ENCODE data around the gene CFAP46. TPM values are rescaled to one million over a fixed set of nuclear protein-coding genes. Genes with fewer than 3 reads are reported as not detected.

Gene CFAP46
- total RNA-seq, 1 experiment from 2014 or later: 3.3 TPM

DNA sequence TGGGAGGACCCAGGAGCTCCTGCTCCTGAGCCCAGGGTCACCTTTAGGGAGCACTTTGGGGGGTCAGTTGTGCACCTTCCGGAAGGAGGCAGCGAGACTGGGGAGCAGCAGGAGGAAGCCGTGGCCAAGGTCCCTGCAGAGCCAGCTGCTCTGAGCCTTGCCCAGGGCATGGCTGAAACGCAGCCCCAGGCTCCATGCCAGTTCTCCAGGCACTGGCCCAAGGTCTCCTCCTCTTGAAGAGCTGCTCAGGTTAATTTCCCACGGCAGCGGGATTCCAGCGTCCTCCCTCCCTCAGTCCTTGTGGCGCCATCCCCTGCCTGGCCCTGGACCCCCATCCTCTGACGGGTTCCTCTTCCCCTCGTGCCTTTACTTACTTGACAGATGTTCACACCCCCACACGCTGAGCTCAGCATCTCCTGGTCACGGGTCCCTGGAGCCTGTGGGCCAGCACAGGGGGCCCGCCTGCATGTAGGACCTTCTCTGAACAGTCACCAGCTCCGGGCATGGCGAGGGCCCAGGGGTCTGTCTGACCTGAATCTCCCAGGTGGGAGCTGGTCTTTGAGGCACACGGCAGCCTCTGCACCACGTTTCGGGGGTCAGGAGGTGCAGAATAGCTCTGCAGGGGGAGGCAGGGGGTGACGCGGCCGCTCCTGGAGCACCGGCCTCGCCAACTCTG, 16.7 kb upstream of the CFAP46 start:
- no peaks in the 10 kb centered on the region for H3K36me3 Mint-ChIP-seq
- no peak overlapping the region for H3K4me3 Mint-ChIP-seq
- ChIA-PET POLR2A (no interaction called here), CTCF (interaction anchor here (1.0 kb wide), 1 partner anchor 8 kb away, joined by 3 read pairs; no protein-coding TSS in a partner anchor)
- DNase-seq (ENCODE audit: low spot score): no peak
- H3K4me1 Mint-ChIP-seq: peaks cover 16% of the 10 kb centered on the region
- no peaks in the 10 kb centered on the region for H3K27me3 Mint-ChIP-seq (ENCODE audit: low read depth)
- no peak for ATAC-seq
- no peak overlapping the region for H3K27ac Mint-ChIP-seq
- TF ChIP-seq ZNF232 (CRISPR knock-in tag; IDR thresholded peaks at IDR 0.05): no peak
- no peak for TF ChIP-seq IRF2 (CRISPR knock-in tag; IDR thresholded peaks at IDR 0.05; ENCODE audit: borderline replicate concordance, low read depth)
- TF ChIP-seq, protein P1, sequence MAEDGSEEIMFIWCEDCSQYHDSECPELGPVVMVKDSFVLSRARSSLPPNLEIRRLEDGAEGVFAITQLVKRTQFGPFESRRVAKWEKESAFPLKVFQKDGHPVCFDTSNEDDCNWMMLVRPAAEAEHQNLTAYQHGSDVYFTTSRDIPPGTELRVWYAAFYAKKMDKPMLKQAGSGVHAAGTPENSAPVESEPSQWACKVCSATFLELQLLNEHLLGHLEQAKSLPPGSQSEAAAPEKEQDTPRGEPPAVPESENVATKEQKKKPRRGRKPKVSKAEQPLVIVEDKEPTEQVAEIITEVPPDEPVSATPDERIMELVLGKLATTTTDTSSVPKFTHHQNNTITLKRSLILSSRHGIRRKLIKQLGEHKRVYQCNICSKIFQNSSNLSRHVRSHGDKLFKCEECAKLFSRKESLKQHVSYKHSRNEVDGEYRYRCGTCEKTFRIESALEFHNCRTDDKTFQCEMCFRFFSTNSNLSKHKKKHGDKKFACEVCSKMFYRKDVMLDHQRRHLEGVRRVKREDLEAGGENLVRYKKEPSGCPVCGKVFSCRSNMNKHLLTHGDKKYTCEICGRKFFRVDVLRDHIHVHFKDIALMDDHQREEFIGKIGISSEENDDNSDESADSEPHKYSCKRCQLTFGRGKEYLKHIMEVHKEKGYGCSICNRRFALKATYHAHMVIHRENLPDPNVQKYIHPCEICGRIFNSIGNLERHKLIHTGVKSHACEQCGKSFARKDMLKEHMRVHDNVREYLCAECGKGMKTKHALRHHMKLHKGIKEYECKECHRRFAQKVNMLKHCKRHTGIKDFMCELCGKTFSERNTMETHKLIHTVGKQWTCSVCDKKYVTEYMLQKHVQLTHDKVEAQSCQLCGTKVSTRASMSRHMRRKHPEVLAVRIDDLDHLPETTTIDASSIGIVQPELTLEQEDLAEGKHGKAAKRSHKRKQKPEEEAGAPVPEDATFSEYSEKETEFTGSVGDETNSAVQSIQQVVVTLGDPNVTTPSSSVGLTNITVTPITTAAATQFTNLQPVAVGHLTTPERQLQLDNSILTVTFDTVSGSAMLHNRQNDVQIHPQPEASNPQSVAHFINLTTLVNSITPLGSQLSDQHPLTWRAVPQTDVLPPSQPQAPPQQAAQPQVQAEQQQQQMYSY (CRISPR knock-in tag; IDR thresholded peaks at IDR 0.05): no peak
- TF ChIP-seq SOX15 (CRISPR knock-in tag; IDR thresholded peaks at IDR 0.05): no peak
- TF ChIP-seq, protein P2, sequence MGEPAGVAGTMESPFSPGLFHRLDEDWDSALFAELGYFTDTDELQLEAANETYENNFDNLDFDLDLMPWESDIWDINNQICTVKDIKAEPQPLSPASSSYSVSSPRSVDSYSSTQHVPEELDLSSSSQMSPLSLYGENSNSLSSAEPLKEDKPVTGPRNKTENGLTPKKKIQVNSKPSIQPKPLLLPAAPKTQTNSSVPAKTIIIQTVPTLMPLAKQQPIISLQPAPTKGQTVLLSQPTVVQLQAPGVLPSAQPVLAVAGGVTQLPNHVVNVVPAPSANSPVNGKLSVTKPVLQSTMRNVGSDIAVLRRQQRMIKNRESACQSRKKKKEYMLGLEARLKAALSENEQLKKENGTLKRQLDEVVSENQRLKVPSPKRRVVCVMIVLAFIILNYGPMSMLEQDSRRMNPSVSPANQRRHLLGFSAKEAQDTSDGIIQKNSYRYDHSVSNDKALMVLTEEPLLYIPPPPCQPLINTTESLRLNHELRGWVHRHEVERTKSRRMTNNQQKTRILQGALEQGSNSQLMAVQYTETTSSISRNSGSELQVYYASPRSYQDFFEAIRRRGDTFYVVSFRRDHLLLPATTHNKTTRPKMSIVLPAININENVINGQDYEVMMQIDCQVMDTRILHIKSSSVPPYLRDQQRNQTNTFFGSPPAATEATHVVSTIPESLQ (CRISPR knock-in tag; IDR thresholded peaks at IDR 0.05): no peak
- TF ChIP-seq PRRX2 (CRISPR knock-in tag; IDR thresholded peaks at IDR 0.05): no peak
- TF ChIP-seq, protein P3, sequence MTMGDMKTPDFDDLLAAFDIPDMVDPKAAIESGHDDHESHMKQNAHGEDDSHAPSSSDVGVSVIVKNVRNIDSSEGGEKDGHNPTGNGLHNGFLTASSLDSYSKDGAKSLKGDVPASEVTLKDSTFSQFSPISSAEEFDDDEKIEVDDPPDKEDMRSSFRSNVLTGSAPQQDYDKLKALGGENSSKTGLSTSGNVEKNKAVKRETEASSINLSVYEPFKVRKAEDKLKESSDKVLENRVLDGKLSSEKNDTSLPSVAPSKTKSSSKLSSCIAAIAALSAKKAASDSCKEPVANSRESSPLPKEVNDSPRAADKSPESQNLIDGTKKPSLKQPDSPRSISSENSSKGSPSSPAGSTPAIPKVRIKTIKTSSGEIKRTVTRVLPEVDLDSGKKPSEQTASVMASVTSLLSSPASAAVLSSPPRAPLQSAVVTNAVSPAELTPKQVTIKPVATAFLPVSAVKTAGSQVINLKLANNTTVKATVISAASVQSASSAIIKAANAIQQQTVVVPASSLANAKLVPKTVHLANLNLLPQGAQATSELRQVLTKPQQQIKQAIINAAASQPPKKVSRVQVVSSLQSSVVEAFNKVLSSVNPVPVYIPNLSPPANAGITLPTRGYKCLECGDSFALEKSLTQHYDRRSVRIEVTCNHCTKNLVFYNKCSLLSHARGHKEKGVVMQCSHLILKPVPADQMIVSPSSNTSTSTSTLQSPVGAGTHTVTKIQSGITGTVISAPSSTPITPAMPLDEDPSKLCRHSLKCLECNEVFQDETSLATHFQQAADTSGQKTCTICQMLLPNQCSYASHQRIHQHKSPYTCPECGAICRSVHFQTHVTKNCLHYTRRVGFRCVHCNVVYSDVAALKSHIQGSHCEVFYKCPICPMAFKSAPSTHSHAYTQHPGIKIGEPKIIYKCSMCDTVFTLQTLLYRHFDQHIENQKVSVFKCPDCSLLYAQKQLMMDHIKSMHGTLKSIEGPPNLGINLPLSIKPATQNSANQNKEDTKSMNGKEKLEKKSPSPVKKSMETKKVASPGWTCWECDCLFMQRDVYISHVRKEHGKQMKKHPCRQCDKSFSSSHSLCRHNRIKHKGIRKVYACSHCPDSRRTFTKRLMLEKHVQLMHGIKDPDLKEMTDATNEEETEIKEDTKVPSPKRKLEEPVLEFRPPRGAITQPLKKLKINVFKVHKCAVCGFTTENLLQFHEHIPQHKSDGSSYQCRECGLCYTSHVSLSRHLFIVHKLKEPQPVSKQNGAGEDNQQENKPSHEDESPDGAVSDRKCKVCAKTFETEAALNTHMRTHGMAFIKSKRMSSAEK (CRISPR knock-in tag; IDR thresholded peaks at IDR 0.05; ENCODE audit: borderline replicate concordance): no peak
- no peak for TF ChIP-seq FOXK1 (CRISPR knock-in tag; IDR thresholded peaks at IDR 0.05)
- no peak for TF ChIP-seq ZNF671 (CRISPR knock-in tag; IDR thresholded peaks at IDR 0.05)
- no peak for TF ChIP-seq JAZF1 (CRISPR knock-in tag; IDR thresholded peaks at IDR 0.05)
- TF ChIP-seq MYBL2 (CRISPR knock-in tag; IDR thresholded peaks at IDR 0.05): no peak
- TF ChIP-seq, protein P4, sequence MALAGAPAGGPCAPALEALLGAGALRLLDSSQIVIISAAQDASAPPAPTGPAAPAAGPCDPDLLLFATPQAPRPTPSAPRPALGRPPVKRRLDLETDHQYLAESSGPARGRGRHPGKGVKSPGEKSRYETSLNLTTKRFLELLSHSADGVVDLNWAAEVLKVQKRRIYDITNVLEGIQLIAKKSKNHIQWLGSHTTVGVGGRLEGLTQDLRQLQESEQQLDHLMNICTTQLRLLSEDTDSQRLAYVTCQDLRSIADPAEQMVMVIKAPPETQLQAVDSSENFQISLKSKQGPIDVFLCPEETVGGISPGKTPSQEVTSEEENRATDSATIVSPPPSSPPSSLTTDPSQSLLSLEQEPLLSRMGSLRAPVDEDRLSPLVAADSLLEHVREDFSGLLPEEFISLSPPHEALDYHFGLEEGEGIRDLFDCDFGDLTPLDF (CRISPR knock-in tag; IDR thresholded peaks at IDR 0.05): no peak
- TF ChIP-seq, protein P5, sequence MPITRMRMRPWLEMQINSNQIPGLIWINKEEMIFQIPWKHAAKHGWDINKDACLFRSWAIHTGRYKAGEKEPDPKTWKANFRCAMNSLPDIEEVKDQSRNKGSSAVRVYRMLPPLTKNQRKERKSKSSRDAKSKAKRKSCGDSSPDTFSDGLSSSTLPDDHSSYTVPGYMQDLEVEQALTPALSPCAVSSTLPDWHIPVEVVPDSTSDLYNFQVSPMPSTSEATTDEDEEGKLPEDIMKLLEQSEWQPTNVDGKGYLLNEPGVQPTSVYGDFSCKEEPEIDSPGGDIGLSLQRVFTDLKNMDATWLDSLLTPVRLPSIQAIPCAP (CRISPR knock-in tag; IDR thresholded peaks at IDR 0.05): no peak
- no peak for TF ChIP-seq NR1H2 (CRISPR knock-in tag; IDR thresholded peaks at IDR 0.05)
- no peak for TF ChIP-seq MXD4 (CRISPR knock-in tag; IDR thresholded peaks at IDR 0.05; ENCODE audit: borderline replicate concordance)
- TF ChIP-seq, protein P6, sequence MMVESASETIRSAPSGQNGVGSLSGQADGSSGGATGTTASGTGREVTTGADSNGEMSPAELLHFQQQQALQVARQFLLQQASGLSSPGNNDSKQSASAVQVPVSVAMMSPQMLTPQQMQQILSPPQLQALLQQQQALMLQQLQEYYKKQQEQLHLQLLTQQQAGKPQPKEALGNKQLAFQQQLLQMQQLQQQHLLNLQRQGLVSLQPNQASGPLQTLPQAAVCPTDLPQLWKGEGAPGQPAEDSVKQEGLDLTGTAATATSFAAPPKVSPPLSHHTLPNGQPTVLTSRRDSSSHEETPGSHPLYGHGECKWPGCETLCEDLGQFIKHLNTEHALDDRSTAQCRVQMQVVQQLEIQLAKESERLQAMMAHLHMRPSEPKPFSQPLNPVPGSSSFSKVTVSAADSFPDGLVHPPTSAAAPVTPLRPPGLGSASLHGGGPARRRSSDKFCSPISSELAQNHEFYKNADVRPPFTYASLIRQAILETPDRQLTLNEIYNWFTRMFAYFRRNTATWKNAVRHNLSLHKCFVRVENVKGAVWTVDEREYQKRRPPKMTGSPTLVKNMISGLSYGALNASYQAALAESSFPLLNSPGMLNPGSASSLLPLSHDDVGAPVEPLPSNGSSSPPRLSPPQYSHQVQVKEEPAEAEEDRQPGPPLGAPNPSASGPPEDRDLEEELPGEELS (CRISPR knock-in tag; IDR thresholded peaks at IDR 0.05): no peak
- no peak for TF ChIP-seq ZNF263 (CRISPR knock-in tag; IDR thresholded peaks at IDR 0.05; ENCODE audit: low read depth)
- H3K9me3 Mint-ChIP-seq: no peaks in the 10 kb centered on the region
